OCI-LY1 (cell line): ENCODE measurements around the gene PXT1.

Experiments used
- H2AFZ ChIP-seq: fragments of 200-600 bp; sonication (generic), shearing (Covaris generic); 2 replicates; pipeline ENCODE4 v1.6.0; 2014; ENCODE audit warnings: antibody characterized with exemption, mild to moderate bottlenecking, low read length
- H3F3A ChIP-seq: fragments of 200-600 bp; sonication (generic), shearing (Covaris generic); 2 replicates; pipeline ENCODE4 v1.6.0; 2014; ENCODE audit warnings: mild to moderate bottlenecking, antibody characterized with exemption, low read length, moderate library complexity; ENCODE audit not compliant: insufficient read depth
- H3K27ac ChIP-seq: fragments of 200-600 bp; sonication (generic); 2 replicates; pipeline ENCODE4 v1.5.1; 2014; ENCODE audit warnings: low read length, mixed run types, mild to moderate bottlenecking, low read depth; ENCODE audit not compliant: poor library complexity, severe bottlenecking
- H3K27me3 ChIP-seq: fragments of 200-600 bp; sonication (generic); 2 replicates; pipeline ENCODE4 v1.6.0; 2014; ENCODE audit warnings: antibody characterized with exemption, mild to moderate bottlenecking, low read length, moderate library complexity; ENCODE audit not compliant: insufficient read depth
- H3K36me3 ChIP-seq: fragments of 200-600 bp; sonication (generic); 2 replicates; pipeline ENCODE4 v1.6.1; 2014; ENCODE audit warnings: mild to moderate bottlenecking, antibody characterized with exemption, low read length, moderate library complexity, mixed read lengths; ENCODE audit not compliant: insufficient read depth
- H3K4me1 ChIP-seq: fragments of 200-600 bp; sonication (generic); 2 replicates; pipeline ENCODE4 v1.5.1; 2014; ENCODE audit warnings: mild to moderate bottlenecking, low read length, moderate library complexity; ENCODE audit not compliant: insufficient read depth, severe bottlenecking
- H3K4me2 ChIP-seq: fragments of 200-600 bp; sonication (generic), shearing (Covaris generic); 2 replicates; pipeline ENCODE4 v1.6.1; 2014; ENCODE audit warnings: low read length
- H3K4me3 ChIP-seq: fragments of 200-600 bp; sonication (generic); 2 replicates; pipeline ENCODE4 v1.5.1; 2014; ENCODE audit warnings: low read length, low read depth, mild to moderate bottlenecking, mixed read lengths; ENCODE audit not compliant: poor library complexity, severe bottlenecking
- H3K79me2 ChIP-seq: fragments of 200-600 bp; shearing (Covaris generic); 2 replicates; pipeline ENCODE4 v1.6.1; 2016; ENCODE audit warnings: mixed run types, low read length, mixed read lengths; ENCODE audit not compliant: insufficient read depth
- H3K9ac ChIP-seq: fragments of 200-600 bp; sonication (generic), shearing (Covaris generic); 2 replicates; pipeline ENCODE4 v1.6.1; 2014; ENCODE audit warnings: mild to moderate bottlenecking, low read length, mixed read lengths
- H3K9me2 ChIP-seq: fragments of 200-600 bp; sonication (generic), shearing (Covaris generic); 2 replicates; pipeline ENCODE4 v1.6.1; 2014; ENCODE audit warnings: low read depth, mild to moderate bottlenecking, low read length, mixed read lengths
- H3K9me3 ChIP-seq: fragments of 200-600 bp; shearing (Covaris generic); 2 replicates; pipeline ENCODE4 v1.6.1; 2014; ENCODE audit warnings: low read length, mixed read lengths
- H4K20me1 ChIP-seq: fragments of 200-600 bp; sonication (generic), shearing (Covaris generic); 2 replicates; pipeline ENCODE4 v1.6.0; 2016; ENCODE audit warnings: mild to moderate bottlenecking, low read length; ENCODE audit not compliant: insufficient read depth
- CTCF ChIP-seq: fragments of 200-600 bp; sonication (generic), shearing (Covaris generic); IDR thresholded peaks from 2 replicates; pipeline ENCODE4 v1.5.1; 2017; ENCODE audit warnings: mild to moderate bottlenecking, antibody characterized with exemption, low read length, moderate library complexity, mixed read lengths
- EZH2 ChIP-seq: fragments of 200-600 bp; sonication (generic), shearing (Covaris generic); IDR thresholded peaks from 2 replicates; pipeline ENCODE4 v1.8.0; 2017; ENCODE audit warnings: borderline replicate concordance, mixed run types, mild to moderate bottlenecking, antibody characterized with exemption, low read length, moderate library complexity, mixed read lengths

The PXT1 gene

DNA sequence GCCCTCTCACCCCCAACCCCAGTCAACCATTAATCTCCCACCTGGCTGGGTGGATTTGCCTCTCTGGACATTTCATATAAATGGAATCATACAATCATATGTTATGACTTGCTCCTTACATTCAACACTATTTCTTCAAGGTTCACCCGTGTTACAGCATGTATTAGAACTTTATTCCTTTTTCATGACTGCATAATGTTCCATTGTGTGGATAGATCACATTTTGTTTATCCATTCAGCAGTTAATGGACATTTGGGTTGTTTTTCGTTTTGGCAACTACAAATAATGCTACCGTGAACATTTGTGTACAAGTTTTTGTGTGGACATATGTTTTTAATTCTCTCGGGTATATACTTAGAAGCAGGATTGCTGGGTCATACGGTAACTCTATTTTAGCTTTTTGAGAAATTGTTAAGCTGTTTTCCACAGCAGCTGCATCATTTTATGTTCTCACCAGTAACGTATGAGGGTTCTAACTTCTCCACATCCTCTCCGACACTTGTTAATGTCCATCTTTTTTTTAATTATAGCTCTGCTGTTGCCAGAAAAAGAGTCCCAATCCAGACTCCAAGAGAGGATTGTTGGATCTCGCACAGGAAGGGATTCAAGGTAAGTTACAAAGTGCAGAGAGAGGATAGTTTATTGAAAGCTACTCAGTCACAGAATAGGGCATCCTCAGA lies 90.0 kb downstream of the PXT1 start:
- H2AFZ ChIP-seq: no peak overlapping the region
- H3K27ac ChIP-seq: no peak overlapping the region

GRCh38 chr6:36350681-36351571 lies 91.7 kb downstream of the PXT1 start:
- Histone ChIP-seq H2AFZ (no peak overlapping the region), H4K20me1 (no peaks in the 10 kb centered on the region)

More for the DNA sequence above, 90.0 kb downstream of the PXT1 start:
- Histone ChIP-seq H3K4me3 (no peak overlapping the region), H3K27me3 (no peaks in the 10 kb centered on the region; the same call in 1 of the 2 replicates), H3K36me3 (no peaks in the 10 kb centered on the region), H3K79me2 (no peaks in the 10 kb centered on the region), H3K9me2 (no peaks in the 10 kb centered on the region), H3F3A (no peaks in the 10 kb centered on the region), H4K20me1 (no peaks in the 10 kb centered on the region), H3K9ac (no peak overlapping the region), H3K9me3 (0 out of 2 replicates have a peak, but pooled peaks cover 2% of the 10 kb centered on the region), H3K4me2 (no peak overlapping the region), H3K4me1 (peaks cover 12% of the 10 kb centered on the region)
- TF ChIP-seq CTCF: no peak

DNA sequence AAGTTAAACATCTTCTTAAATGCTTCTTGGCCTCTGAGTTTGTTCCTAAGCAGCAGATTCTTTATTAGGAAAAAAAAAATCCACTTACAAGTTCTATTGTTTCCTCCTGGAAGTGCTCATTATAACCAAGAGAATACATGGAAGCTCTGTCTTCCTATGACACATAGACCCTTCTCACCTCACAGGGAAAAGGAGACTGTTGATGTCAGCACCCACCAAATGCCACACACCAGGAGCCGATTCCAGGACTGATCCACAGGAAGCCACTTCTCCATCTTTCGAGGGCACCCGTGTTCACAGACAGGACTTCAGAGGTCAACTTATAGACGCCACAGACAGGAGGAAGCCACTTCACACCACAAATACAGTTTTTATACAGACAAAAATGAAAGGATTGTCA lies 92.6 kb downstream of the PXT1 start:
- TF ChIP-seq CTCF: no peak
- TF ChIP-seq EZH2: no peak
- Histone ChIP-seq H3K79me2 (no peaks in the 10 kb centered on the region), H3K9me3 (0 out of 2 replicates have a peak, but pooled peaks cover 2% of the 10 kb centered on the region), H4K20me1 (no peaks in the 10 kb centered on the region), H3K9ac (no peak overlapping the region), H3K27ac (no peak overlapping the region), H3F3A (no peaks in the 10 kb centered on the region), H2AFZ (no peak overlapping the region), H3K4me3 (no peak overlapping the region), H3K9me2 (no peaks in the 10 kb centered on the region), H3K4me1 (peaks cover 12% of the 10 kb centered on the region), H3K4me2 (no peak overlapping the region), H3K36me3 (no peaks in the 10 kb centered on the region), H3K27me3 (no peaks in the 10 kb centered on the region; the same call in 1 of the 2 replicates)

More at GRCh38 chr6:36350681-36351571, 91.7 kb downstream of the PXT1 start:
- no peak overlapping the region for H3K9ac ChIP-seq
- peaks cover 12% of the 10 kb centered on the region for H3K4me1 ChIP-seq
- H3K79me2 ChIP-seq: no peaks in the 10 kb centered on the region
- no peaks in the 10 kb centered on the region for H3K9me2 ChIP-seq
- H3K36me3 ChIP-seq: no peaks in the 10 kb centered on the region
- H3K4me3 ChIP-seq: no peak overlapping the region
- no peaks in the 10 kb centered on the region for H3F3A ChIP-seq
- no peak overlapping the region for H3K4me2 ChIP-seq
- H3K9me3 ChIP-seq: 0 out of 2 replicates have a peak, but pooled peaks cover 2% of the 10 kb centered on the region
- TF ChIP-seq EZH2 (no peak), CTCF (no peak)
- H3K27me3 ChIP-seq: no peaks in the 10 kb centered on the region; the same call in 1 of the 2 replicates
- no peak overlapping the region for H3K27ac ChIP-seq
